Osteoblast (primary cell): Measurements from ENCODE around the gene ALDH3B2. TPM values are rescaled to one million over a fixed set of nuclear protein-coding genes. Genes with fewer than 3 reads are reported as not detected.

Source experiments
- DNase-seq: peaks from one replicate; pipeline ENCODE4 v3.0.0; 2011; ENCODE audit warnings: low spot score, mixed read lengths; ENCODE audit not compliant: insufficient read length; ENCODE audit errors: missing footprints
- H2AFZ ChIP-seq: 2 replicates; pipeline ENCODE4 v1.6.0; 2011; ENCODE audit warnings: mild to moderate bottlenecking, low read length
- H3K27ac ChIP-seq: 2 replicates; pipeline ENCODE4 v1.5.1; 2011; ENCODE audit warnings: mild to moderate bottlenecking, low read depth, low read length, moderate library complexity
- H3K27me3 ChIP-seq: 2 replicates; pipeline ENCODE4 v1.6.0; 2012; ENCODE audit warnings: mild to moderate bottlenecking, control low read depth, inconsistent platforms, low read length, moderate library complexity; ENCODE audit not compliant: insufficient read depth
- H3K36me3 ChIP-seq: 2 replicates; pipeline ENCODE4 v1.5.1; 2011; ENCODE audit warnings: mild to moderate bottlenecking, low read length, control low read depth, moderate library complexity; ENCODE audit not compliant: insufficient read depth
- H3K4me1 ChIP-seq: 2 replicates; pipeline ENCODE4 v1.5.1; 2011; ENCODE audit warnings: mild to moderate bottlenecking, low read length, control low read depth, moderate library complexity; ENCODE audit not compliant: insufficient read depth
- H3K4me2 ChIP-seq: 2 replicates; pipeline ENCODE4 v1.6.0; 2011; ENCODE audit warnings: mild to moderate bottlenecking, low read length; ENCODE audit not compliant: insufficient read depth
- H3K4me3 ChIP-seq: fragments of 200-600 bp; sonication (generic); 3 replicates; pipeline ENCODE4 v1.5.1; 2012; ENCODE audit warnings: mild to moderate bottlenecking, low read length, inconsistent platforms; ENCODE audit not compliant: insufficient read depth
- H3K79me2 ChIP-seq: 2 replicates; pipeline ENCODE4 v1.6.0; 2012; ENCODE audit warnings: mild to moderate bottlenecking, low read length, control low read depth, inconsistent platforms; ENCODE audit not compliant: insufficient read depth
- H3K9me3 ChIP-seq: 2 replicates; pipeline ENCODE4 v1.5.1; 2011; ENCODE audit warnings: low read depth, low read length, control low read depth
- H4K20me1 ChIP-seq: 2 replicates; pipeline ENCODE4 v1.6.0; 2012; ENCODE audit warnings: mild to moderate bottlenecking, low read length, control low read depth; ENCODE audit not compliant: insufficient read depth
- CTCF ChIP-seq: IDR thresholded peaks from 2 replicates; pipeline ENCODE4 v1.5.1; 2011; ENCODE audit warnings: mild to moderate bottlenecking, low read depth, low read length, moderate library complexity; ENCODE audit errors: extremely low read depth
- total RNA-seq: library from RNA; depleted of rRNA; stranded (reverse); fragments of >200 nt; gene quantifications from 2 replicates; pipeline ENCODE4 v1.2.3, GENCODE V29; 2012

ALDH3B2 gene
- total RNA-seq, 1 donor = not detected

- Histone ChIP-seq H2AFZ (no peak overlapping the region), H3K79me2 (no peaks in the 10 kb centered on the region), H4K20me1 (no peaks in the 10 kb centered on the region), H3K4me3 (no peak overlapping the region), H3K27me3 (peaks cover 9% of the 10 kb centered on the region), H3K27ac (no peak overlapping the region), H3K4me1 (no peaks in the 10 kb centered on the region), H3K36me3 (no peaks in the 10 kb centered on the region), H3K4me2 (no peak overlapping the region), H3K9me3 (no peaks in the 10 kb centered on the region)
- TF ChIP-seq CTCF = no peak
- no peak for DNase-seq
These were observed 25.7 kb upstream of the ALDH3B2 start for GRCh38 chr11:67700141-67700540.

- no peak for DNase-seq
These were observed 25.1 kb upstream of the ALDH3B2 start for GRCh38 chr11:67699521-67699920.

GRCh38 chr11:67698247-67698646 lies 23.8 kb upstream of the ALDH3B2 start:
- Histone ChIP-seq H4K20me1 (no peaks in the 10 kb centered on the region), H3K4me2 (no peak overlapping the region), H3K27me3 (peaks cover 15% of the 10 kb centered on the region), H3K27ac (no peak overlapping the region), H2AFZ (no peak overlapping the region), H3K36me3 (no peaks in the 10 kb centered on the region), H3K79me2 (no peaks in the 10 kb centered on the region), H3K4me1 (no peaks in the 10 kb centered on the region), H3K9me3 (no peaks in the 10 kb centered on the region), H3K4me3 (no peak overlapping the region)
- no peak for DNase-seq
- peak; percentile 18 for TF ChIP-seq CTCF

More at GRCh38 chr11:67699521-67699920, 25.1 kb upstream of the ALDH3B2 start:
- H4K20me1 ChIP-seq = no peaks in the 10 kb centered on the region
- no peaks in the 10 kb centered on the region for H3K9me3 ChIP-seq
- H3K4me3 ChIP-seq = no peak overlapping the region
- no peak overlapping the region for H2AFZ ChIP-seq
- H3K79me2 ChIP-seq = no peaks in the 10 kb centered on the region
- H3K27ac ChIP-seq = no peak overlapping the region
- TF ChIP-seq CTCF = no peak
- H3K27me3 ChIP-seq = peaks cover 13% of the 10 kb centered on the region
- H3K4me2 ChIP-seq = no peak overlapping the region
- no peaks in the 10 kb centered on the region for H3K4me1 ChIP-seq
- no peaks in the 10 kb centered on the region for H3K36me3 ChIP-seq

- peaks cover 15% of the 10 kb centered on the region for H3K27me3 ChIP-seq
- H3K79me2 ChIP-seq = no peaks in the 10 kb centered on the region
- H3K4me3 ChIP-seq = no peak overlapping the region
- TF ChIP-seq CTCF = no peak
- H3K4me2 ChIP-seq = no peak overlapping the region
- H4K20me1 ChIP-seq = no peaks in the 10 kb centered on the region
- no peak overlapping the region for H3K27ac ChIP-seq
- no peaks in the 10 kb centered on the region for H3K9me3 ChIP-seq
- no peak for DNase-seq
- no peaks in the 10 kb centered on the region for H3K36me3 ChIP-seq
- H2AFZ ChIP-seq = no peak overlapping the region
- no peaks in the 10 kb centered on the region for H3K4me1 ChIP-seq
These were observed 23.4 kb upstream of the ALDH3B2 start for GRCh38 chr11:67697846-67698245.
